Right hindlimb (tissue), 1 donor: ENCODE measurements around the gene ALDH7A1.
A peak's percentile ranks its signal among the peaks of the same experiment; 100 is the strongest.
"Not testable (repeated sequence)": the region's sequence is repeated elsewhere in the genome, so short reads cannot be mapped to it uniquely, and the experiment has no call there.

Experiments used
- DNase-seq: peaks from one replicate; pipeline ENCODE4 v3.0.0-alpha.2; 2018

The ALDH7A1 gene

DNA sequence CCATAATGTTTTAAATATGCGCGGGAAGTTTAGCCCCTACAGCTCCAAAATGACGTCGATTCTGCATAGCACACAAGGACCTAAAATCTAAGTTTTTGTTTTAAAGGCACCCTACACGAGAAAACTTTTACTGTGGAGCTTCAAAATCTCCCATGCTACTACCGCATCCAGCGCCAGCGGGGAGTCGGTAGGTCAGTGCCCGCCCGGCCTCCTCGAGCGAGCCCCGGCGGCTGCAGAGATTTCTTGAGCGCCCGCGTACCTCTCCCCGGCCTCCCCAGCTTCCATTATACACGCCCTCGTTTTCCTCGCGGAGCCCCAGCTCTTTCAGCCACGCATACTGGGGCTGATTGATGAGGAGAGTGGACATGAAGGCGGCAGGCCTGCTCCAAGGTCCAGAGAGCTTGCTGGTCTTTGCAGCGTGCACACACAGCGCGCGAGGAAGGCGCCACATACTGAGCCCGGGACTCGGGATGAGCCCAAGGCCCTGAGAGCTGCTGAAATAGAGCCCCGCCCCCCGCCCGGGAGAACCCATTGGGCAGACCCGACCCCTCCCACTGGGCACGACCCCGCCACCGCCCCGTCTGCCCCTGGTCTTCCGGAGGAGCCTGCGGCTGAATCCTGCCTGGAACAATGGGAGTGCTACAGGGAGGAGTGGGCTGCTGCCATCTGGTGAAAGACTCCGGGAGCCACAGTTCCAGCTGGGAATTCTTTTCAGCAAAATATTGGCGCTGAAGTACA is at the start of gene ALDH7A1:
TSS of gene ALDH7A1 (minus strand) at position 472 of the 738 bp plus-strand sequence. CDS start at position 451, 21 bp downstream.
- DNase-seq: peak; percentile 98

- no peak for DNase-seq
These were observed 46.4 kb upstream of the ALDH7A1 start for GRCh38 chr5:126641387-126641786.

DNA sequence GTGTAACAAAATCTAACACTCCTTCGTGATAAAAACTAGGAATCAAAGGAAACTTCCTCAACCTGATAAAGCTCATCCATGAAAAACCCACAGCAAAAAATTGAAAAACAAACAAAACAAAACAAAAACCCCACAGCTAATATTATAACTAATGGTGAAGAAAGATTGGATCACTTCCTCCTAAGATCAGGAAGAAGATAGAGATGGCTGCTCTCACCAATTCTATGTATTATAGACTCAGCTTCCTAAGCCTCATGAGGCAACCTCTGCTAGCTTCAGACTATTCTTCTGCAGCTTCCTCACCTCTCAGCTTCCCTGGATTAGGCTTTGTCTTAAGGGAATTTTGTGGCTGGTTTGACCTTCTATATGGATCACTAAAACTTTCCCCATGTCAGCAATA is 45.8 kb upstream of the ALDH7A1 start:
- no peak for DNase-seq

GRCh38 chr5:126636956-126637355 is 41.9 kb upstream of the ALDH7A1 start:
- no peak for DNase-seq

- DNase-seq: no peak
These were observed 40.6 kb upstream of the ALDH7A1 start for GRCh38 chr5:126635585-126635984.

DNA sequence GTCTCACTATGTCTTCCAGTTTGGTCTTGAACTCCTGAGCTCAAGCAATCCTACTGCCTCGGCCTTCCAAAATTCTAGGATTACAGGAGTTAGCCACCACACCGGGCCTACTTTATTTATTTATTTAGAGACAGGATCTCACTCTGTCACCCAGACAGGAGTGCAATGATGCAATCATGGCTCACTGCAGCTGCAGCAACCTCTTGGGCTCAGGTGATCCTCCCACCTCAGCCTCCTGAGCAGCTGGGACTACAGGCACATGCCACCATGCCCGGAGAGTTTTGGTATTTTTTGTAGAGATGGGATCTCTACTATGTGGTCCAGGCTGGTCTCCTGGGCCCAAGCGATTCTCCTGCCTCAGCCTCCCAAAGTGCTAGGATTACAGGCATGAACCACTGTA is 38.5 kb upstream of the ALDH7A1 start:
- no peak for DNase-seq

DNA sequence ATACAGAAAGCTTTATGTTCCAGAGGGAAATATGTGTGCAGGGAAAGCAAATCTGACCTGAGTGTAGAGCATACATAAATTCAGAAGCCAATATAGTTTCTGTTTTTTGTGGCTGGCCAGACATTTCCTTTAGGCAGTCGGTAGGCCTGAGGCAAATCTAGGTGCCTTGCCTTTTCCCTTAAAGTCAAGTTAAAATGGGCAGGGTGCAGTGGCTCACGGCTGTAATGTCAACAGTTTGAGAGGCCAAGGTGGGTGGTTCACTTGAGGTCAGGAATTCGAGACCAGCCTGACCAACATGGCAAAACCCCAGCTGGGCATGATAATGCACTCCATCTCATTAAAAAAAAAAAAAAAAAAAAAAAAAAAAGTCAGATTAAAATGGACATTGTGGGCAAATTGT is 36.9 kb upstream of the ALDH7A1 start:
- no peak for DNase-seq

GRCh38 chr5:126628102-126628501 is 33.1 kb upstream of the ALDH7A1 start:
- DNase-seq: no peak

- no peak for DNase-seq
These were observed 29.5 kb upstream of the ALDH7A1 start for GRCh38 chr5:126624534-126624933.

GRCh38 chr5:126619781-126620180 is 24.8 kb upstream of the ALDH7A1 start:
- no peak for DNase-seq

DNA sequence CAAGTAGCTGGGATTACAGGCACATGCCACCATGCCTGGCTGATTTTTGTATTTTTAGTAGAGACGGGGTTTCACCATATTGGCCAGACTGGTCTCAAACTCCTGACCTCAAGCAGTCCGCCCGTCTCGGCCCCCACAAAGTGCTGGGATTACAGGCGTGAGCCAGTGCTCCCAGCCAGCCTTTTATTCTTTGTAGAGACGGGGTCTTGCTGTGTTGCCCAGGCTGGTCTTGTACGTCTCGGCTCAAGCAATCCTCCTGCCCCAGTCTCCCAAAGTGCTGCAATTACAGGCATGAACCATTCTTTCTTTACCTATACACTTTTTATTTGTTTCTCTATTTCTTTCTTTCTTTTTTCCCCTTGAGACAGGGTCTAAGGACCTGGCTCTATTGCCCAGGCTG is 22.6 kb upstream of the ALDH7A1 start:
- DNase-seq: not testable (repeated sequence)

DNA sequence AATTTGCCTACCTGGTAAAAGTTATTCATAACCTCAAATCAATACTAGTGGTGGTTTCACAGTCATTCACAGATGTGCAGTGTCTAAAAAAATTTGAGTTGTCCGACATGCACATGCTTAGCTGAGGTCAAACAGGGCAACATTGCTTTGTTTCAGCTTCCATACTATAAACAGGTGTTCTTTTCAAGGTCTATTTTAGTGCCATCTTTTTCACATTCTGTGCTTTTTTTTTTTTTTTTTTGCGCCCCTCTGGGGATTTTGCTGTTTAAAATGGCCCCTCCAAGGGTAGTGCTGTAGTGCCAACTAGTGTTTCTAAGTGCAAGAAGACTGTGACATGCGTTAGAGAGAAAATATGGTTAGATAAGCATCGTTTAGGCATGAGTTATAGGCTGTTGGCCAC is 20.3 kb upstream of the ALDH7A1 start:
- no peak for DNase-seq

GRCh38 chr5:126613941-126614592 is 19.0 kb upstream of the ALDH7A1 start:
- no peak for DNase-seq

- no peak for DNase-seq
These were observed 15.6 kb upstream of the ALDH7A1 start for GRCh38 chr5:126610616-126611015.

DNA sequence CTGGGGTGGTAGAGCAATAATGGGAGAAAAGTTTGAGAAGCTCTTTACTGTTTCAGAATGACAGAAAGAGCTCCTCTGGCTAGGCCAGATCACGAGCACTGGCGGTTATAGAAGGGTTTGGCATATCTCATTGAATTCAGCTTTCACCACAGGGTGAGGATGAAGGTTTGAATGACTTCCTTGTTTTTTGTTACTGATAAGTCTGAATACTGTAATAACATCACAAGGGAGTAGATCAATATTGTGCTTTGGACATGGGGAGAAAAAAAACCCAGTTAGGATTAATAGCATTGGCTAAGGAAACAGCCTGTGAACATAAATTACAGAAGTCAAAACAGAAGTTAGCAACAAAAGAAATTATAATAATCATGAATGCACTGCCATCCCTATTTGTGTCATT is 15.1 kb upstream of the ALDH7A1 start:
- DNase-seq: no peak

GRCh38 chr5:126605525-126605924 is 10.5 kb upstream of the ALDH7A1 start:
- no peak for DNase-seq

DNA sequence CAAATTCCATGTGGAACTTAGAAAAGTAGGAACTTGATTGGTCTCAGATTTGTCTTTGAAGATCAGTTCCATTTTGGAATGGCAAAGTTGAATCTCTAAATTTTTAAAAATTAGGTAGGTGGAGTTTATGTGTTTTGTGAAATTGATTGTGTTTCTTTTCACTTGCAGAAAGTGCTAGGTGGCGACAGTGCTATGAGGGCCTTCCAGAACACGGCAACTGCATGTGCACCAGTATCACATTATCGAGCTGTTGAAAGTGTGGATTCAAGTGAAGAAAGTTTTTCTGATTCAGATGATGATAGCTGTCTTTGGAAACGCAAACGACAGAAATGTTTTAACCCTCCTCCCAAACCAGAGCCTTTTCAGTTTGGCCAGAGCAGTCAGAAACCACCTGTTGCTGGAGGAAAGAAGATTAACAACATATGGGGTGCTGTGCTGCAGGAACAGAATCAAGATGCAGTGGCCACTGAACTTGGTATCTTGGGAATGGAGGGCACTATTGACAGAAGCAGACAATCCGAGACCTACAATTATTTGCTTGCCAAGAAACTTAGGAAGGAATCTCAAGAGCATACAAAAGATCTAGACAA is 8.5 kb upstream of the ALDH7A1 start:
- DNase-seq: no peak

GRCh38 chr5:126600631-126601511 is 5.9 kb upstream of the ALDH7A1 start, which contains the start of gene PHAX:
TSS of gene PHAX (plus strand) at chr5:126600947. CDS start at chr5:126600963, 16 bp downstream.
- DNase-seq: peak; percentile 88

DNA sequence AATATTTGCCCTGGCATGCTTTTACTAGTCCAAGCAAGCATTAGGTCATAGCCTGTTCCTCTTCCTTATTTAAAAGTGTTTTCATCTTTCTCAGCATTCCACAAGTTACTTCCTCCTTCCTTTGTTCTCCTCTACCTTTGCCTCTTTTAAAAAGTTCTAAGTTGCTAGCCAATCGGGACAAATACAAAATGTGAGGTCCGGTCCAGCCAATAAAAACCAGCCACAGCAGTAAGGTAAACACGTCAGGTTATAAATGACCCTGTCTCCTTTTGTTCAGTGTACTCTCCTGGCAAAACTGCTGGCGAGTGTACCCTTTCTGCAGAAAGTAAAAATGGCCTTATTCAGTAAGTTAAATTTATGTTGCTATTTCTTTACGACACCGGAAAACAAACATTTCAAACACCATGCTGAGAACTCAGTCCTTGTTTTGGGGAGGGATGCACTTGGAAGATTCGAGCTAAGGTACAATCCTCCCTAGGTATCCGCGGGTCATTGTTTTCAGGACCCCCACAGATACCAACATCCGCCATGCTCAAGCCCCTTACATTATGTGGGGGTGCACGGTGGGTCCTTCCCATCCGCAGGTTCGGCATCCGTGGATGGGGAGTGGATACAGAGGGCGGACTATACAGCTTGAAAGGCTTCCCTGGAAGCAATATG is 5.1 kb upstream of the ALDH7A1 start:
- not testable (repeated sequence) for DNase-seq

GRCh38 chr5:126599499-126599898 is 4.5 kb upstream of the ALDH7A1 start:
- DNase-seq: no peak

- DNase-seq: no peak
These were observed 2.1 kb upstream of the ALDH7A1 start for GRCh38 chr5:126597156-126597555.

DNA sequence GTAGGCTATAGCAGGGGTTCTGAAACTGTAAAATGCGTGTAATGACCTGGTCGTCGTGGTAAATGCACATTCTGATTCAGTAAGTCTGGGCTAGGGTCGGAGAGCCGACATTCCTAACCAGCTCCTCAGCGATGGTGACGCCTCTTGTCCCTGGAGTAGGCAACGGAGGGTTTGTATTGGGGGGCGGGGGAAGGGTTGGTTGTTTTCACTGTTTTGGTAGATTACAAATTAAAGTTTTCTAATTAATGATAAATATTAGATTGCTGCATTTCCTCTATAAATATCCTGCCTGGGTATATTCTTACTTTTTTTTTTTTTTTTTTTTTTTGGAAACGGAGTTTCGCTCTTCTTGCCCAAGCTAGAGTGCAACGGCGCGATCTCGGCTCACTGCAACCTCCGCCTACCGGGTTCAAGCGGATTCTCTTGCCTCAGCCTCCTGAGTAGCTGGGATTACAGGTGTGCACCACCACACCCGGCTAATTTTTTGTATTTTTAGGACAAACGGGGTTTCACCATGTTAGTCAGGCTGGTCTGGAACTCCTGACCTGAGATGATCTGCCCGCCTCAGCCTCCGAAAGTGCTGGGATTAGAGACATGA is 566 bp upstream of the ALDH7A1 start:
- DNase-seq: no peak
